ENCODE results near the gene RIGI.

The RIGI gene

DNA sequence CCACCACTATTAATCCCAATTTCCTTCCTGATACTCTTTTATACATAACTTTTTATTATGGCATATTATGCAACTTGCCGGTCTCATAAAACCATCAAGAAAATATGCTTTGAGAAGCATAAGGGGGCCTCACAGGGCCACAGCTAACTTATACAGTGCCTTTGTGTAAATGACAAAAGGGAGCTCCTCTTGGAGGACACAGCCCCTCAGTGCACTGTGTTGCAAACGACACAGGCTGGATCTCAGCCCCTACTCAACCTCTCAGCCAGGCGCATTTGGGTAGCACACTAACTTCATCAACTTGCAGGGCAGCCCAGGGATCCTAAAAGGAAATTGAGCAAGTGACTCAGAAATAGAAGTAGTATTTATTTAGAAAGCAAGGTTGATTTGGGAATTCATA, 35.4 kb downstream of the RIGI start:
- TF ChIP-seq, protein P1, sequence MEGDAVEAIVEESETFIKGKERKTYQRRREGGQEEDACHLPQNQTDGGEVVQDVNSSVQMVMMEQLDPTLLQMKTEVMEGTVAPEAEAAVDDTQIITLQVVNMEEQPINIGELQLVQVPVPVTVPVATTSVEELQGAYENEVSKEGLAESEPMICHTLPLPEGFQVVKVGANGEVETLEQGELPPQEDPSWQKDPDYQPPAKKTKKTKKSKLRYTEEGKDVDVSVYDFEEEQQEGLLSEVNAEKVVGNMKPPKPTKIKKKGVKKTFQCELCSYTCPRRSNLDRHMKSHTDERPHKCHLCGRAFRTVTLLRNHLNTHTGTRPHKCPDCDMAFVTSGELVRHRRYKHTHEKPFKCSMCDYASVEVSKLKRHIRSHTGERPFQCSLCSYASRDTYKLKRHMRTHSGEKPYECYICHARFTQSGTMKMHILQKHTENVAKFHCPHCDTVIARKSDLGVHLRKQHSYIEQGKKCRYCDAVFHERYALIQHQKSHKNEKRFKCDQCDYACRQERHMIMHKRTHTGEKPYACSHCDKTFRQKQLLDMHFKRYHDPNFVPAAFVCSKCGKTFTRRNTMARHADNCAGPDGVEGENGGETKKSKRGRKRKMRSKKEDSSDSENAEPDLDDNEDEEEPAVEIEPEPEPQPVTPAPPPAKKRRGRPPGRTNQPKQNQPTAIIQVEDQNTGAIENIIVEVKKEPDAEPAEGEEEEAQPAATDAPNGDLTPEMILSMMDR (IDR thresholded peaks at IDR 0.05; ENCODE audit: control insufficient read depth, extremely low read depth, insufficient read depth), result no peak
- no peak overlapping the region for H3K4me3 ChIP-seq (ENCODE audit: low read depth, low read length)
- no peak for DNase-seq (ENCODE audit: low read depth)

DNA sequence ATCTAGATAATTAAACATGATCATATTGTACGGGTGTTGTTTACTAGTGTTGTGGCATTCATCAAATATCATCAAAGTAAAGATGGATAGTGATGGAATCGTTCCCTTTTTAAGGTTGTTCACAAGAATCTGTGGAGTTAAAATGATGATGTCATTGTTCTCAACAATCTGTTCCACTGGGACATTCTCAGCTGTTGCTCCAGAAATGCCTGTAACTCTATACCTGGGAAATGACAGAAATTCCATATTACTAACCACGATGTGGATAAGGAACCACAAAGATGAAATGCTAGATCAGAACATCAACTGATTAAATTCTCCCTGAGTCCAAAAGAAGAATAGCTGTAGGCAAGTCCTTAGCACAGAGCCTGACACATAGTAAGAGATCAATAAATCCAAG, 38.0 kb downstream of the RIGI start:
- no peak for DNase-seq (ENCODE audit: low read depth)
- TF ChIP-seq, protein P1 (IDR thresholded peaks at IDR 0.05; ENCODE audit: control insufficient read depth, extremely low read depth, insufficient read depth), result no peak
- no peak overlapping the region for H3K4me3 ChIP-seq (ENCODE audit: low read depth, low read length)

DNA sequence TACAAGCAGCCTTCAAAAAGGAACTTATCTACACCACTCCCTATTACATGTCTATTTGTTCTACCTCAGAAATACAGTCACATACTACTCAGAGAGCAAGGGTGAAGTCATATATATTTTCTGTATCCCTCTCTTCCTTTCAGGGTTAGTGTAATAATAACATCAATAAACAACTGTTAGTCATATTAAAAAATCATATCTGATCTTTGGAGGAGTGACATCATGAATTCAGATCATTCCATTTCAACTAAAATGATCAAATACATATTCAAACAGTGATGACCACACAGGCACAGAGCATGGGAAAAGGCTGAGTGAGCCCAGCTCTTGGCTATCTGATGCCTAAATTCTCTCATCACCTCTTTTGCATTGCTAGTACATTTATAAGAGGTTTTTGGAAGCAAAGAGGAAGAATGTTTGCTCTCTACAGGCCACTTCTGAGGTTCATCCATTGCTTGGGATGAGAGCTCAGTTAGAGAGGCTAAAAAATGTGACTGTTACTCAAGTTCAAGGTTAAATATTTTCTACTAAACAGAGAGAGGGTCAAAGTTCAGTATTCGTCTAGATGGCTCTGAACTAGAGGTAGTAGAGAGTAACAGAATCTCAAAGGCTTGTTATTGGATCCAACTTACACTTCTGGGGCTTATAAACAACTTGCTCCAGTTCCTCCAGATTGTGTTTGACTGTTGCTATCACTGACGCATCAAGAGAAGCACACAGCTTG, 39.0 kb downstream of the RIGI start:
- H3K4me3 ChIP-seq (ENCODE audit: low read depth, low read length), result no peak overlapping the region
- TF ChIP-seq, protein P1 (IDR thresholded peaks at IDR 0.05; ENCODE audit: control insufficient read depth, extremely low read depth, insufficient read depth), result no peak
- no peak for DNase-seq (ENCODE audit: low read depth)

DNA sequence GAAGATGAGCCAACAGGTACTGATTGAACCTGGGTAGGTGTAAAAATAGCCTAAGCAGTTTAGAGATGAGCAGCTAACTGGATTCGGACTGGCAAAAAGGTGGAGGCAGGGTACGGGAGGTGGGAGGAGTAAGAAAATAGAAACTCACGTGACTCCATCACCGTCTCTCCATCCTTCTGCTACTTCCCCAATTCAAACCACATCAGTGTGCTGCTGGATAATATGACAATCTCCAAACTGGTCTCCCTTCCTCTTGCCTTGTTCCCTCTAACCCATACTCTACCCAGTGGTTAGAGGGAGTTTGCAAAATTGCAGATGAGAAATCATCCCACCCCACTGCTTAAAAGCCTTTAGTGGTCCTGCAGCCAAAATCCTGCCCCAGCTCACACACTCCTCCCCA, 42.7 kb downstream of the RIGI start:
- no peak overlapping the region for H3K4me3 ChIP-seq (ENCODE audit: low read depth, low read length)
- DNase-seq (ENCODE audit: low read depth), result no peak
- TF ChIP-seq, protein P1 (IDR thresholded peaks at IDR 0.05; ENCODE audit: control insufficient read depth, extremely low read depth, insufficient read depth), result no peak

All from LNCaP clone FGC (cell line).